CD4-positive, alpha-beta T cell (primary cell): ENCODE measurements around the gene MROH9. TPM values are rescaled to one million over a fixed set of nuclear protein-coding genes. Genes with fewer than 3 reads are reported as not detected.

ENCODE experiments used
- ATAC-seq: fragments of 200-7000 bp; cut with Tn5 transposase; one replicate; pipeline ENCODE4 v1.10.0; 2022; ENCODE audit warnings: mild to moderate bottlenecking; ENCODE audit not compliant: poor library complexity
- CTCF ChIA-PET: fragments of 350-600 bp; sonication (Branson Sonifier 250); formaldehyde crosslinking; loops from one replicate; lab custom pipeline; 2021; ENCODE audit warnings: antibody characterized with exemption, inconsistent platforms; lab: Charles Lee
- POLR2A ChIA-PET: fragments of 350-600 bp; sonication (Branson Sonifier 250); formaldehyde crosslinking; loops from one replicate; lab custom pipeline; 2021; ENCODE audit warnings: antibody characterized with exemption, inconsistent platforms; lab: Charles Lee
- DNase-seq, 14 experiments: peaks; one replicate each; pipeline ENCODE4 v3.0.0-alpha.2; 2013 to 2020; ENCODE audit warnings: mixed read lengths in 2 of 14
- H3K27ac ChIP-seq, 2 donors: one replicate each; pipeline versions ENCODE4 v1.5.1 to v1.7.0; 2013; ENCODE audit warnings: low read length in 2 of 2, low read depth in 1 of 2, mild to moderate bottlenecking in 1 of 2
- H3K27me3 ChIP-seq, 2 experiments: 1 replicate in 1 of 2; 2 replicates in 1 of 2; pipeline versions ENCODE4 v1.6.1 to v1.7.0; 2013; ENCODE audit warnings: low read length in 2 of 2, control low read depth in 1 of 2, mild to moderate bottlenecking in 1 of 2, moderate library complexity in 1 of 2; ENCODE audit not compliant: insufficient read depth in 2 of 2, control insufficient read depth in 1 of 2
- H3K36me3 ChIP-seq: one replicate; pipeline ENCODE4 v1.6.1; 2013; ENCODE audit warnings: low read length, control low read depth; ENCODE audit not compliant: insufficient read depth
- H3K4me1 ChIP-seq: one replicate; pipeline ENCODE4 v1.6.1; 2013; ENCODE audit warnings: low read length, control low read depth; ENCODE audit not compliant: insufficient read depth
- H3K4me3 ChIP-seq: one replicate; pipeline ENCODE4 v1.5.1; 2013; ENCODE audit warnings: mild to moderate bottlenecking, low read length, moderate library complexity
- H3K9me3 ChIP-seq, 2 experiments: 1 replicate in 1 of 2; 2 replicates in 1 of 2; pipeline versions ENCODE4 v1.6.1 to v1.7.0; 2013; ENCODE audit warnings: low read length in 2 of 2, mild to moderate bottlenecking in 2 of 2, control low read depth in 1 of 2, moderate library complexity in 1 of 2; ENCODE audit not compliant: control insufficient read depth in 1 of 2, insufficient read depth in 1 of 2
- H3K27ac Mint-ChIP-seq: one replicate; pipeline ENCODE4 v1.8.0; 2020; ENCODE audit warnings: mixed read lengths
- H3K27me3 Mint-ChIP-seq: one replicate; pipeline ENCODE4 v1.8.0; 2021; ENCODE audit warnings: mixed read lengths
- H3K36me3 Mint-ChIP-seq: one replicate; pipeline ENCODE4 v1.8.0; 2021; ENCODE audit warnings: low read depth, mixed read lengths
- H3K4me1 Mint-ChIP-seq: one replicate; pipeline ENCODE4 v1.8.0; 2021; ENCODE audit warnings: low read depth, mixed read lengths
- H3K4me3 Mint-ChIP-seq: one replicate; pipeline ENCODE4 v1.8.0; 2020; ENCODE audit warnings: mild to moderate bottlenecking, mixed read lengths
- H3K9me3 Mint-ChIP-seq: one replicate; pipeline ENCODE4 v1.8.0; 2020; ENCODE audit warnings: mixed read lengths
- intact Hi-C, 2 experiments: fragments of 100-400 bp; cut with DNase I in 1 of 2; cut with micrococcal nuclease in 1 of 2; formaldehyde crosslinking; loops; one replicate each; pipeline versions ENCODE4 v1.15.1 to v1.9.0; 2023 to 2025; cut with DNase I, micrococcal nuclease
- total RNA-seq, 174 experiments: library from RNA in 2 of 174; stranded (reverse) in 2 of 174; gene quantifications; one replicate each; pipeline ENCODE4 v1.2.3 and lab custom pipeline; 2021 to 2026
- TF ChIP-seq, protein P1 (sequence below): fragments of 200-600 bp; IDR thresholded peaks from one replicate; pipeline ENCODE4 v1.8.0; 2022; ENCODE audit warnings: antibody characterized with exemption, mild to moderate bottlenecking

Gene MROH9
- total RNA-seq, 2 experiments from 2014 or later: not detected

DNA sequence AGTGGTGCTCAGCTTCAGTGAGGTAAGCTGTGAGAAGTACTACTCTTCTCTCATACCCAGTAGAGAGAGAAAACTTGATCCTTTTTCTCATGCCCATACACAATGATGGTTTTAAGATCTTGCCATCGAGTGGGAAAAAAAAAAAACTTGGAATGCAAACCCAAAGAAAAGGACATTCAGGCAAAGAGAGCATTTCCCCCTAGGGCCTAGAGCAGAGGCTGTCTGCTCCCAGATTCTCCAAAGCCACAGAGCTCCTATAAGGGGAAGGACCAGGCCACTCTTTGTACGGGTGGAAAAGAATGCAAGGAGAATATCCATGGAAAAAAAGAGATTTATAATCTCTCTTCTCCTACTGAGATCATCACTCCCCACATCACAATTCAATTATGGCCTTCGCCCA lies 34.9 kb downstream of the MROH9 start:
- Mint-ChIP-seq H3K27me3 (peaks cover 16% of the 10 kb centered on the region), H3K27ac (no peak overlapping the region), H3K4me1 (no peaks in the 10 kb centered on the region), H3K9me3 (no peaks in the 10 kb centered on the region), H3K4me3 (no peak overlapping the region), H3K36me3 (no peaks in the 10 kb centered on the region)
- POLR2A ChIA-PET: no interaction called here
- no peak overlapping the region for H3K27ac ChIP-seq
- CTCF ChIA-PET: no interaction called here
- H3K27me3 ChIP-seq: no peaks in the 10 kb centered on the region
- DNase-seq (no peak), ATAC-seq (no peak)
- TF ChIP-seq, protein P1, sequence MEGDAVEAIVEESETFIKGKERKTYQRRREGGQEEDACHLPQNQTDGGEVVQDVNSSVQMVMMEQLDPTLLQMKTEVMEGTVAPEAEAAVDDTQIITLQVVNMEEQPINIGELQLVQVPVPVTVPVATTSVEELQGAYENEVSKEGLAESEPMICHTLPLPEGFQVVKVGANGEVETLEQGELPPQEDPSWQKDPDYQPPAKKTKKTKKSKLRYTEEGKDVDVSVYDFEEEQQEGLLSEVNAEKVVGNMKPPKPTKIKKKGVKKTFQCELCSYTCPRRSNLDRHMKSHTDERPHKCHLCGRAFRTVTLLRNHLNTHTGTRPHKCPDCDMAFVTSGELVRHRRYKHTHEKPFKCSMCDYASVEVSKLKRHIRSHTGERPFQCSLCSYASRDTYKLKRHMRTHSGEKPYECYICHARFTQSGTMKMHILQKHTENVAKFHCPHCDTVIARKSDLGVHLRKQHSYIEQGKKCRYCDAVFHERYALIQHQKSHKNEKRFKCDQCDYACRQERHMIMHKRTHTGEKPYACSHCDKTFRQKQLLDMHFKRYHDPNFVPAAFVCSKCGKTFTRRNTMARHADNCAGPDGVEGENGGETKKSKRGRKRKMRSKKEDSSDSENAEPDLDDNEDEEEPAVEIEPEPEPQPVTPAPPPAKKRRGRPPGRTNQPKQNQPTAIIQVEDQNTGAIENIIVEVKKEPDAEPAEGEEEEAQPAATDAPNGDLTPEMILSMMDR: no peak
- no peak overlapping the region for H3K4me3 ChIP-seq
- H3K36me3 ChIP-seq: no peaks in the 10 kb centered on the region
- H3K4me1 ChIP-seq: no peaks in the 10 kb centered on the region
- no peaks in the 10 kb centered on the region for H3K9me3 ChIP-seq
- intact Hi-C loops: no loop called here

GRCh38 chr1:170978371-170978910 lies 43.1 kb downstream of the MROH9 start:
- CTCF ChIA-PET: no interaction called here
- Mint-ChIP-seq H3K36me3 (no peaks in the 10 kb centered on the region), H3K27me3 (no peaks in the 10 kb centered on the region), H3K27ac (no peak overlapping the region), H3K9me3 (peaks cover 2% of the 10 kb centered on the region), H3K4me1 (no peaks in the 10 kb centered on the region), H3K4me3 (no peak overlapping the region)
- intact Hi-C loops: no loop called here
- TF ChIP-seq, protein P1: no peak
- H3K27me3 ChIP-seq: no peaks in the 10 kb centered on the region
- peaks cover 0 to 3% of the 10 kb centered on the region in 2 experiments for H3K9me3 ChIP-seq
- H3K4me1 ChIP-seq: no peaks in the 10 kb centered on the region
- no peak for DNase-seq
- no peak overlapping the region for H3K27ac ChIP-seq
- no peak overlapping the region for H3K4me3 ChIP-seq
- H3K36me3 ChIP-seq: no peaks in the 10 kb centered on the region
- no peak for ATAC-seq
- POLR2A ChIA-PET: no interaction called here

DNA sequence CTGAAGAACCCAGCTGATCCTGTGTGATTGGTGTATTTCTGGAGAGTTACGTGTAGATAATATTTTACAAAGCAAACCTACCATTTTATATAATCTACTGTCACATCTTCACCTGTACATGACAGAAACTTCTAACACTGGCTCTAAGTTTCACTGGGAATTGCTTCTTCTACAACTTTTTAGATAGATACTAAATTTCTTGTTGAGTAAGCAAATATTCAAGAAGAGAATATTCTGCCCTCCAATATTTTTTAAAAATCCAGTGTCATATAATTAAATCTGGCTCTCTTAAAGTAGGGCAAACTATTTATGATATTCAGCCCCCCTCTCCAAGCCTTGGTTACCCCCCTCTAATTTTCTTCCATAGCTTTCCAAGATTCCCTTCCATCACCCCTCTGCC lies 50.1 kb downstream of the MROH9 start:
- no peaks in the 10 kb centered on the region for H3K9me3 ChIP-seq
- no peaks in the 10 kb centered on the region for H3K4me1 ChIP-seq
- DNase-seq (no peak), ATAC-seq (no peak)
- Mint-ChIP-seq H3K27me3 (no peaks in the 10 kb centered on the region), H3K4me1 (no peaks in the 10 kb centered on the region), H3K9me3 (no peaks in the 10 kb centered on the region), H3K36me3 (no peaks in the 10 kb centered on the region), H3K4me3 (no peak overlapping the region), H3K27ac (no peak overlapping the region)
- no peaks in the 10 kb centered on the region for H3K36me3 ChIP-seq
- POLR2A ChIA-PET: no interaction called here
- CTCF ChIA-PET: no interaction called here
- TF ChIP-seq, protein P1: no peak
- intact Hi-C loops: no loop called here
- H3K4me3 ChIP-seq: no peak overlapping the region
- H3K27me3 ChIP-seq: no peaks in the 10 kb centered on the region
- no peak overlapping the region for H3K27ac ChIP-seq
